HepG2 (cell line): ENCODE results near the gene RBBP8NL. TPM values are rescaled to one million over a fixed set of nuclear protein-coding genes. Genes with fewer than 3 reads are reported as not detected.

Source experiments
- BORCS8-MEF2B ChIP-seq: sonication (generic); formaldehyde crosslinking; IDR thresholded peaks from 2 replicates; pipeline ENCODE4 v1.8.0; 2022; ENCODE audit warnings: mild to moderate bottlenecking, missing genetic modification reagents
- GATA4 ChIP-seq: sonication (generic); IDR thresholded peaks from 2 replicates; pipeline ENCODE4 v1.6.1; 2016; ENCODE audit warnings: antibody characterized with exemption, low read depth, borderline replicate concordance
- GATAD2A ChIP-seq: IDR thresholded peaks from 2 replicates; pipeline ENCODE4 v1.6.1; 2016
- HCFC1 ChIP-seq: fragments of 150-350 bp; IDR thresholded peaks from 2 replicates; pipeline ENCODE4 v1.6.1; 2014; ENCODE audit warnings: low read depth, low read length
- HNRNPH1 ChIP-seq: fragments of 200-400 bp; formaldehyde crosslinking; optimal IDR thresholded peaks from 2 replicates; pipeline ENCODE3; 2017; ENCODE audit warnings: mild to moderate bottlenecking, low read depth, low read length
- KAT2B ChIP-seq: fragments of 150-350 bp; IDR thresholded peaks from 2 replicates; pipeline ENCODE4 v1.6.1; 2014; ENCODE audit warnings: low read depth, low read length, borderline replicate concordance
- MTA3 ChIP-seq: sonication (generic); formaldehyde crosslinking; IDR thresholded peaks from 2 replicates; pipeline ENCODE4 v1.4.0; 2020; ENCODE audit warnings: missing genetic modification reagents
- PCBP2 ChIP-seq: fragments of 200-400 bp; formaldehyde crosslinking; optimal IDR thresholded peaks from 2 replicates; pipeline ENCODE3; 2018; ENCODE audit warnings: low read length, low read depth; ENCODE audit not compliant: poor library complexity, severe bottlenecking
- TAF15 ChIP-seq: fragments of 200-400 bp; formaldehyde crosslinking; IDR thresholded peaks from one replicate; pipeline ENCODE4 v1.6.1; 2018; ENCODE audit warnings: mild to moderate bottlenecking, low read depth, low read length; ENCODE audit not compliant: poor library complexity, severe bottlenecking
- THYN1 ChIP-seq: sonication (generic); formaldehyde crosslinking; IDR thresholded peaks from 2 replicates; pipeline ENCODE4 v1.8.1; 2023; ENCODE audit warnings: low read depth, mild to moderate bottlenecking, moderate library complexity, missing genetic modification reagents, borderline replicate concordance
- TOE1 ChIP-seq: sonication (generic); formaldehyde crosslinking; IDR thresholded peaks from 2 replicates; pipeline ENCODE4 v1.4.0; 2020; ENCODE audit warnings: mild to moderate bottlenecking, missing genetic modification reagents
- TOPORS ChIP-seq: sonication (generic); formaldehyde crosslinking; IDR thresholded peaks from 2 replicates; pipeline ENCODE4 v1.8.0; 2023; ENCODE audit warnings: mild to moderate bottlenecking, missing genetic modification reagents
- U2AF2 ChIP-seq: fragments of 200-400 bp; formaldehyde crosslinking; IDR thresholded peaks from 2 replicates; pipeline ENCODE4 v1.6.1; 2017; ENCODE audit warnings: low read depth, mild to moderate bottlenecking, low read length
- XBP1 ChIP-seq: sonication (generic); formaldehyde crosslinking; IDR thresholded peaks from 2 replicates; pipeline ENCODE4 v1.5.0; 2020; ENCODE audit warnings: missing genetic modification reagents
- ZBTB42 ChIP-seq: sonication (generic); formaldehyde crosslinking; IDR thresholded peaks from 2 replicates; pipeline ENCODE4 v1.5.0; 2020; ENCODE audit warnings: mild to moderate bottlenecking, missing genetic modification reagents
- ZFX ChIP-seq: sonication (generic); formaldehyde crosslinking; IDR thresholded peaks from 2 replicates; pipeline ENCODE4 v1.4.0; 2020; ENCODE audit warnings: mild to moderate bottlenecking, low read depth, missing genetic modification reagents, moderate library complexity
- ZMAT3 ChIP-seq: sonication (generic); formaldehyde crosslinking; conservative IDR thresholded peaks from 2 replicates; pipeline ENCODE4 v1.7.0; 2021; ENCODE audit warnings: missing genetic modification reagents
- ZNF224 ChIP-seq: sonication (generic); formaldehyde crosslinking; IDR thresholded peaks from 2 replicates; pipeline ENCODE4 v1.5.0; 2020; ENCODE audit warnings: mild to moderate bottlenecking, missing genetic modification reagents
- ZNF234 ChIP-seq: sonication (generic); formaldehyde crosslinking; conservative IDR thresholded peaks from 2 replicates; pipeline ENCODE4 v1.5.1; 2020; ENCODE audit warnings: mild to moderate bottlenecking, missing genetic modification reagents
- ZNF292 ChIP-seq: sonication (generic); formaldehyde crosslinking; IDR thresholded peaks from 2 replicates; pipeline ENCODE4 v1.8.1; 2022; ENCODE audit warnings: mild to moderate bottlenecking, low read depth, missing genetic modification reagents, borderline replicate concordance
- ZNF879 ChIP-seq: sonication (generic); formaldehyde crosslinking; IDR thresholded peaks from 2 replicates; pipeline ENCODE4 v1.8.1; 2023; ENCODE audit warnings: missing genetic modification reagents
- polyA plus RNA-seq, 8 experiments: library from polyadenylated mRNA; depleted of rRNA in 3 of 8; stranded (reverse) in 7 of 8; unstranded in 1 of 8; fragments of >200 nt; fragmentation: Illumina TruSeq in 4 of 8; extraction: Trizol in 4 of 8; gene quantifications; 2 replicates each; pipeline versions ENCODE4 v1.2.1 to v1.2.3, GENCODE V29; 2011 to 2016; ENCODE audit warnings: low read depth in 4 of 8, missing spikeins in 1 of 8, mixed read lengths in 1 of 8; ENCODE audit not compliant: insufficient read depth in 1 of 8
- total RNA-seq, 5 experiments: library from RNA; depleted of rRNA; stranded (reverse); fragments of >200 nt; fragmentation: Illumina TruSeq; extraction: Trizol; gene quantifications; 2 replicates each; pipeline ENCODE4 v1.2.3, GENCODE V29; 2016; ENCODE audit warnings: low read depth in 1 of 5
- TF ChIP-seq, protein P1 (sequence below), 2 experiments: sonication (generic) in 1 of 2; formaldehyde crosslinking in 1 of 2; IDR thresholded peaks; 2 replicates each; pipeline versions ENCODE4 v1.6.1 to v1.9.0; 2014 to 2022; ENCODE audit warnings: antibody characterized with exemption in 1 of 2, borderline replicate concordance in 1 of 2, inconsistent platforms in 1 of 2, low read depth in 1 of 2, missing genetic modification reagents in 1 of 2
- TF ChIP-seq, protein P2 (sequence below): fragments of 450-650 bp; IDR thresholded peaks from 2 replicates; pipeline ENCODE4 v1.6.1; 2016
- TF ChIP-seq, protein P3 (sequence below): sonication (generic); formaldehyde crosslinking; IDR thresholded peaks from 2 replicates; pipeline ENCODE4 v1.8.1; 2023; ENCODE audit warnings: mild to moderate bottlenecking, moderate library complexity, missing genetic modification reagents

The RBBP8NL gene
- total and polyA plus RNA-seq, 2 of the 13 experiments (the other 11 are each of a cell fraction or from before 2014, with no cell fraction given), result 0.69 to 0.86 TPM

DNA sequence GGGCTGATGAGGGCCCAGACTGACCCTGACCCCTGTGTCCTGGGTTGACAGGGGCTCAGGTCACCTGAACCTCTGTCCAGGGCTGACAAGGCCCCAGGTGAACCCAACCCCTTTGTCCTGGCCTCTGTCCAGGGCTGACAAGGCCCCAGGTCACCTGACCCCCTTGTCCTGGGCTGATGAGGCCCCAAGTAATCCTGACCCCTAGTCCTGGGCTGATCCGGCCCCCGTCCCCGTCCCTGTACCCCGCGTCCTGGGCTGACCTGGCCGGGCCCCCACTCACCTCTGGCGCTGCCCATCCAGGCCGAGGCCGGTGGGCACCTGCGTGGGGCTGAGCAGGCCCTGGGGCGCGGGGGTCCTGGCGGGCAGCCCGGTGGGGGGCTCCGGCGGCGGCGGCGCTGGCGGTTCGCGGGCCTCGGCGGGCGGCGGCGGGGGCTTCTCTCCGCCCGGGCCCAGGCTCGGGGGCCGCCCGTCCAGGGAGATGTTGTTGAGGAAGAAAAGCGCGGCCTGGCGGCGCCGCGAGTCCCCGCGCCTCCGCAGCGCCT is 20.6 kb downstream of the RBBP8NL start (continued):
- TF ChIP-seq, protein P1, sequence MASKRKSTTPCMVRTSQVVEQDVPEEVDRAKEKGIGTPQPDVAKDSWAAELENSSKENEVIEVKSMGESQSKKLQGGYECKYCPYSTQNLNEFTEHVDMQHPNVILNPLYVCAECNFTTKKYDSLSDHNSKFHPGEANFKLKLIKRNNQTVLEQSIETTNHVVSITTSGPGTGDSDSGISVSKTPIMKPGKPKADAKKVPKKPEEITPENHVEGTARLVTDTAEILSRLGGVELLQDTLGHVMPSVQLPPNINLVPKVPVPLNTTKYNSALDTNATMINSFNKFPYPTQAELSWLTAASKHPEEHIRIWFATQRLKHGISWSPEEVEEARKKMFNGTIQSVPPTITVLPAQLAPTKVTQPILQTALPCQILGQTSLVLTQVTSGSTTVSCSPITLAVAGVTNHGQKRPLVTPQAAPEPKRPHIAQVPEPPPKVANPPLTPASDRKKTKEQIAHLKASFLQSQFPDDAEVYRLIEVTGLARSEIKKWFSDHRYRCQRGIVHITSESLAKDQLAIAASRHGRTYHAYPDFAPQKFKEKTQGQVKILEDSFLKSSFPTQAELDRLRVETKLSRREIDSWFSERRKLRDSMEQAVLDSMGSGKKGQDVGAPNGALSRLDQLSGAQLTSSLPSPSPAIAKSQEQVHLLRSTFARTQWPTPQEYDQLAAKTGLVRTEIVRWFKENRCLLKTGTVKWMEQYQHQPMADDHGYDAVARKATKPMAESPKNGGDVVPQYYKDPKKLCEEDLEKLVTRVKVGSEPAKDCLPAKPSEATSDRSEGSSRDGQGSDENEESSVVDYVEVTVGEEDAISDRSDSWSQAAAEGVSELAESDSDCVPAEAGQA (IDR thresholded peaks at IDR 0.05; ENCODE audit: low read depth), result no peak
- TF ChIP-seq, protein P1 (CRISPR knock-in tag; IDR thresholded peaks at IDR 0.05; ENCODE audit: borderline replicate concordance), result no peak
- TF ChIP-seq MTA3 (CRISPR knock-in tag) (no peak), ZNF879 (CRISPR knock-in tag) (no peak), GATAD2A (CRISPR knock-in tag) (peak; percentile 22; the same call in 1 of the 2 replicates), THYN1 (CRISPR knock-in tag) (no peak), PCBP2 (no peak), KAT2B (no peak), ZMAT3 (CRISPR knock-in tag) (no peak), TOE1 (CRISPR knock-in tag) (no peak), ZBTB42 (no peak), XBP1 (CRISPR knock-in tag) (no peak), U2AF2 (no peak), GATA4 (no peak), ZNF224 (CRISPR knock-in tag) (no peak), TAF15 (no peak), BORCS8-MEF2B (CRISPR knock-in tag) (no peak), ZNF234 (no peak), HNRNPH1 (peak; percentile 33), HCFC1 (no peak), ZNF292 (CRISPR knock-in tag) (no peak), ZFX (CRISPR knock-in tag) (peak; percentile 61; the same call in 1 of the 2 replicates), TOPORS (CRISPR knock-in tag) (no peak)
- TF ChIP-seq, protein P2, sequence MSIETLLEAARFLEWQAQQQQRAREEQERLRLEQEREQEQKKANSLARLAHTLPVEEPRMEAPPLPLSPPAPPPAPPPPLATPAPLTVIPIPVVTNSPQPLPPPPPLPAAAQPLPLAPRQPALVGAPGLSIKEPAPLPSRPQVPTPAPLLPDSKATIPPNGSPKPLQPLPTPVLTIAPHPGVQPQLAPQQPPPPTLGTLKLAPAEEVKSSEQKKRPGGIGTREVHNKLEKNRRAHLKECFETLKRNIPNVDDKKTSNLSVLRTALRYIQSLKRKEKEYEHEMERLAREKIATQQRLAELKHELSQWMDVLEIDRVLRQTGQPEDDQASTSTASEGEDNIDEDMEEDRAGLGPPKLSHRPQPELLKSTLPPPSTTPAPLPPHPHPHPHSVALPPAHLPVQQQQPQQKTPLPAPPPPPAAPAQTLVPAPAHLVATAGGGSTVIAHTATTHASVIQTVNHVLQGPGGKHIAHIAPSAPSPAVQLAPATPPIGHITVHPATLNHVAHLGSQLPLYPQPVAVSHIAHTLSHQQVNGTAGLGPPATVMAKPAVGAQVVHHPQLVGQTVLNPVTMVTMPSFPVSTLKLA, result no peak
- TF ChIP-seq, protein P3, sequence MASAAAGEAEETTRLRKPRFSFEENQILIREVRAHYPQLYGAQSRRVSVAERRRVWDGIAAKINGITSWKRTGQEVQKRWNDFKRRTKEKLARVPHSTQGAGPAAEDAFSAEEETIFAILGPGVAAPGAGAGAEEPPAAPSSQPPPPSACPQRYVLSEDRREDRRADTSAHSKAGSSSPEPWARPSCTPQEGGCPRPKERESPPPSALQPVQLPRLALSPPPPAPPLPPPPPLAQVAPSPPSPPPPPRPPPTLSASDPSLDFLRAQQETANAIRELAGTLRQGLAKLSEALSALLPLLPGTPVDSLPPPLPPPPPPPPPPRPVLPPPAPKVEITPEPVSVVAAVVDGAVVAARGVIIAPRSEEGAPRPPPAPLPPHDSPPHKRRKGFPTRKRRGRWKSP (CRISPR knock-in tag), result no peak
